ENCODE data around the gene STT3B. TPM values are rescaled to one million over a fixed set of nuclear protein-coding genes. Genes with fewer than 3 reads are reported as not detected.

STT3B gene
- total RNA-seq, 2 experiments from 2014 or later: 111 to 113 TPM

- Mint-ChIP-seq H3K36me3 (ENCODE audit: low read depth) (peaks cover 14% of the 10 kb centered on the region), H3K27me3 (no peaks in the 10 kb centered on the region), H3K27ac (peak overlapping the region; percentile 15), H3K9me3 (no peaks in the 10 kb centered on the region), H3K4me1 (ENCODE audit: low read depth) (peaks cover 52% of the 10 kb centered on the region), H3K4me3 (peak overlapping the region; percentile 25)
- DNase-seq (no peak), ATAC-seq (ENCODE audit: poor library complexity) (no peak)
- H3K27ac ChIP-seq (ENCODE audit: low read depth in 1 of 2, low read length in 2 of 2): no peak overlapping the region
- no peaks in the 10 kb centered on the region for H3K36me3 ChIP-seq (ENCODE audit: insufficient read depth, low read length)
- no peak overlapping the region for H3K4me3 ChIP-seq (ENCODE audit: low read length)
- no peaks in the 10 kb centered on the region for H3K9me3 ChIP-seq (ENCODE audit: control insufficient read depth in 1 of 2, insufficient read depth in 1 of 2, low read length in 2 of 2)
- TF ChIP-seq CTCF (IDR thresholded peaks at IDR 0.05): no peak
- intact Hi-C loops (cut with DNase I, micrococcal nuclease): loop anchor here (2.0 to 5.0 kb wide), 3 partner anchors 13 to 41 kb away; no protein-coding TSS in a partner anchor
- peaks cover 23% of the 10 kb centered on the region for H3K4me1 ChIP-seq (ENCODE audit: insufficient read depth, low read length)
- ChIA-PET CTCF (interaction anchor here (1.5 kb wide), 1 partner anchor 21 kb away, joined by 3 read pairs; no protein-coding TSS in a partner anchor), POLR2A (interaction anchor here (0.6 kb wide), 1 partner anchor 957 kb away, joined by 6 read pairs; no protein-coding TSS in a partner anchor)
- no peaks in the 10 kb centered on the region for H3K27me3 ChIP-seq (ENCODE audit: control insufficient read depth in 1 of 2, insufficient read depth in 2 of 2, low read length in 2 of 2)
These were observed 38.6 kb downstream of the STT3B start for GRCh38 chr3:31571325-31571724.

GRCh38 chr3:31572236-31573004 lies 39.7 kb downstream of the STT3B start:
- no peak for ATAC-seq (ENCODE audit: poor library complexity)

More at GRCh38 chr3:31572236-31573004, 39.7 kb downstream of the STT3B start:
- Histone ChIP-seq H3K4me3 (ENCODE audit: low read length) (no peak overlapping the region), H3K27me3 (ENCODE audit: control insufficient read depth in 1 of 2, insufficient read depth in 2 of 2, low read length in 2 of 2) (no peaks in the 10 kb centered on the region), H3K36me3 (ENCODE audit: insufficient read depth, low read length) (peaks cover 7% of the 10 kb centered on the region), H3K9me3 (ENCODE audit: control insufficient read depth in 1 of 2, insufficient read depth in 1 of 2, low read length in 2 of 2) (no peaks in the 10 kb centered on the region), H3K4me1 (ENCODE audit: insufficient read depth, low read length) (peaks cover 20% of the 10 kb centered on the region), H3K27ac (ENCODE audit: low read depth in 1 of 2, low read length in 2 of 2) (no peak overlapping the region)
- ChIA-PET CTCF (no interaction called here), POLR2A (interaction anchor here (0.6 kb wide), 1 partner anchor 170 kb away, joined by 3 read pairs; no protein-coding TSS in a partner anchor)
- H3K9me3 Mint-ChIP-seq: no peaks in the 10 kb centered on the region
- intact Hi-C loops (cut with DNase I, micrococcal nuclease): loop anchor here in 1 of 2 experiments (5.0 kb wide), 2 partner anchors 35 to 40 kb away; no protein-coding TSS in a partner anchor
- no peak overlapping the region for H3K4me3 Mint-ChIP-seq
- DNase-seq: no peak
- H3K4me1 Mint-ChIP-seq (ENCODE audit: low read depth): peaks cover 41% of the 10 kb centered on the region
- no peak overlapping the region for H3K27ac Mint-ChIP-seq
- H3K27me3 Mint-ChIP-seq: no peaks in the 10 kb centered on the region
- H3K36me3 Mint-ChIP-seq (ENCODE audit: low read depth): peaks cover 20% of the 10 kb centered on the region
- no peak for TF ChIP-seq CTCF (IDR thresholded peaks at IDR 0.05)

Measured in CD4-positive, alpha-beta T cell (primary cell).